ENCODE measurements around the gene GPNMB. TPM values are rescaled to one million over a fixed set of nuclear protein-coding genes. Genes with fewer than 3 reads are reported as not detected.
"Not testable (repeated sequence)": the region's sequence is repeated elsewhere in the genome, so short reads cannot be mapped to it uniquely, and the experiment has no call there.

Gene GPNMB
- polyA plus RNA-seq, 3 donors = 1.3 to 3.0 (median 1.5) TPM

DNA sequence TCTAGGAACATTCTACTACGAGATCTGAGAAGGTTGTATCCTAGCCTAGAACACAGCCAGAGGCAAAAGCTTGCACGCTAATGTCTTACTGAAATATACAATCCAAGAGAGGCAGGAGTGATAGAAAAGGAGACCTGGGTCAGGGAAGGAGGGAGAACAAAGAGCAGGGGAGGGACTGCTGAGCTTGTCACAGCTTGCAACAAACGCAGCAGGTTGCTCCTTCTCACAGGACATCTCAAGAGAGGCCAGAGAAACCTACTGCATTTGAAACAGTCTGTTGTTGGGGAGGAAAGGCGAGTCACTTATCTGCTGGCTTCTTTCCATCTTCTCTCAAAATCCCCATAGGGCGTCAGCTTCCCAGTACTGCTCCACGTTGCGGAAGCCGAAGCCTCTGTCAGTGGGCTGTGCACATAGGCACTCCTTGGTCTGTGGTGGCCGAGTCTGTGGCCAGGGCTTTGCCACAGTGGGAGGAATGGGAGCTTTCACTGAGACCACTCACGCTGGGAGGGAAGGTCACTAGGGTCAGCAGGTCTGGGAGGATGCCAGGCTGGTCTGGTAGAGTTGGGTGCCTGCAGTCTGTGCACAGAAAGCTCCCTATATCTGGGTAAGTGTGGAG lies 25.8 kb upstream of the GPNMB start:
- Histone ChIP-seq H3K9ac (ENCODE audit: insufficient read depth, low read length, poor library complexity, severe bottlenecking) (no peak overlapping the region), H3K79me2 (ENCODE audit: insufficient read depth, low read length) (no peaks in the 10 kb centered on the region), H2AFZ (ENCODE audit: insufficient read depth, low read depth, low read length, poor library complexity, severe bottlenecking) (no peak overlapping the region), H3K4me1 (ENCODE audit: control insufficient read depth in 1 of 2, insufficient read depth in 2 of 2, low read length in 2 of 2) (peaks cover 11% of the 10 kb centered on the region in 2 donors), H3K36me3 (replicated peaks in 1 of 2; ENCODE audit: control insufficient read depth in 1 of 2, insufficient read depth in 2 of 2, low read length in 2 of 2) (no peaks in the 10 kb centered on the region), H4K20me1 (ENCODE audit: insufficient read depth, low read length) (no peaks in the 10 kb centered on the region), H3K4me3 (replicated peaks in 1 of 3; ENCODE audit: low read depth in 2 of 3, low read length in 3 of 3) (no peak overlapping the region), H3K9me3 (replicated peaks in 1 of 2; ENCODE audit: control insufficient read depth in 1 of 2, insufficient read depth in 1 of 2, low read length in 2 of 2) (no peaks in the 10 kb centered on the region), H3K4me2 (replicated peaks; ENCODE audit: extremely low read depth, low read length, poor library complexity, severe bottlenecking) (no peak overlapping the region), H3K27me3 (ENCODE audit: control insufficient read depth in 2 of 2, insufficient read depth in 2 of 2, low read length in 2 of 2) (no peaks in the 10 kb centered on the region), H3K27ac (ENCODE audit: low read depth in 1 of 2, low read length in 2 of 2) (no peak overlapping the region)
- Mint-ChIP-seq H3K27me3 (ENCODE audit: low read depth in 3 of 3) (peaks cover 2 to 8% (median 6%) of the 10 kb centered on the region in 3 donors), H3K9me3 (no peaks in the 10 kb centered on the region), H3K4me3 (peak overlapping the region in 1 of 2 donors; percentile 32), H3K4me1 (peaks cover 12% of the 10 kb centered on the region), H3K36me3 (no peaks in the 10 kb centered on the region), H3K27ac (no peak overlapping the region)
- 87% methylated on average over 6 of the region's 10 CpGs for WGBS (ENCODE audit: insufficient coverage)
- TF ChIP-seq, protein P1, sequence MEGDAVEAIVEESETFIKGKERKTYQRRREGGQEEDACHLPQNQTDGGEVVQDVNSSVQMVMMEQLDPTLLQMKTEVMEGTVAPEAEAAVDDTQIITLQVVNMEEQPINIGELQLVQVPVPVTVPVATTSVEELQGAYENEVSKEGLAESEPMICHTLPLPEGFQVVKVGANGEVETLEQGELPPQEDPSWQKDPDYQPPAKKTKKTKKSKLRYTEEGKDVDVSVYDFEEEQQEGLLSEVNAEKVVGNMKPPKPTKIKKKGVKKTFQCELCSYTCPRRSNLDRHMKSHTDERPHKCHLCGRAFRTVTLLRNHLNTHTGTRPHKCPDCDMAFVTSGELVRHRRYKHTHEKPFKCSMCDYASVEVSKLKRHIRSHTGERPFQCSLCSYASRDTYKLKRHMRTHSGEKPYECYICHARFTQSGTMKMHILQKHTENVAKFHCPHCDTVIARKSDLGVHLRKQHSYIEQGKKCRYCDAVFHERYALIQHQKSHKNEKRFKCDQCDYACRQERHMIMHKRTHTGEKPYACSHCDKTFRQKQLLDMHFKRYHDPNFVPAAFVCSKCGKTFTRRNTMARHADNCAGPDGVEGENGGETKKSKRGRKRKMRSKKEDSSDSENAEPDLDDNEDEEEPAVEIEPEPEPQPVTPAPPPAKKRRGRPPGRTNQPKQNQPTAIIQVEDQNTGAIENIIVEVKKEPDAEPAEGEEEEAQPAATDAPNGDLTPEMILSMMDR (IDR thresholded peaks at IDR 0.05) = no peak
- no peak for DNase-seq
- intact Hi-C loops (cut with micrococcal nuclease) = no loop called here

DNA sequence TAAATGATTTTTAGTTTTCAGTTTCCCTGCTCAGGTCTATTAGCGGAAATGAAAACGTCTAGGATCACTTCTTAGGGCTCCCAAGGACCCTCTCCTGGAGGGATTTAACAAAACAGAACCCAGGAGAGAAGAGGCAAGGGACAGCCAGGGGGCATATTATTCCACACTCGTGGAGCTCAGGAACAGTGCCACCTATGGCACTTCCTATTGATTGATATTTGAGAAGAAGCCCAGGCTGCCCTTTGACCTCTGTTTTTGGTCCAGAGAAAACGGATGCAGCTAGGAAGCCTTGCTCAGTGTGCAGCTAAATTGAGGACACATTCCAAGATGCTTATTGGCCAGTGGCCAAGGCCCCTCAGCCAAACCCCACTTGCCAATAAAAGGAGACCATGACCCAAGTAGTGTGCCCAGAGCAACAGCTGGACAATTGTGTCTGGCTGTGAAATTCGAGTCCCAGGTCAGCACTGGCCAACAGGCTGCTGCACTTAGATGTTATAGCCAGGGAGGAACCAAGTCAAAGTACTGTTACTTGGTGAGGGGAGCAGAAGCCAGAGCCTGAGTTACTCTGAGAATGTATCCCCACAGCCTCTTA lies 24.0 kb upstream of the GPNMB start:
- H3K9me3 Mint-ChIP-seq = no peaks in the 10 kb centered on the region
- no peaks in the 10 kb centered on the region for H3K36me3 ChIP-seq (replicated peaks in 1 of 2; ENCODE audit: control insufficient read depth in 1 of 2, insufficient read depth in 2 of 2, low read length in 2 of 2)

DNA sequence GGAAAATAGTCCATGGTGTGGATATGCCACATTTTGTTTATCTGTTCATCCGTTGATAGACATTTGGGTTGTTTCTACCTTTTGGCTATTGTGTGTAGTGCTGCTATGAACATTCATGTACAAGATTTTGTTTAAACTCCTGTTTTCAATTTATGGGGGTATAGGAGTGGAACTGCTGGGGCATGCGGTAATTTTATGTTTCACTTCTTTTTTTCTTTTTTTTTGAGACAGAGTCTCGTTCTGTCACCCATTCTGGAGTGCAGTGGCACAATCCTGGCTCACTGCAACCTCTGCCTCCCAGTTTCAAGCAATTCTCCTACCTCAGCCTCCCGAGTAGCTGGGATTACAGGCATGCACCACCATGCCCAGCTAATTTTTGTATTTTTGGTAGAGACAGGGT lies 22.2 kb upstream of the GPNMB start:
- DNase-seq; H3K27ac ChIP-seq (ENCODE audit: low read depth in 1 of 2, low read length in 2 of 2); H3K4me1 ChIP-seq (ENCODE audit: control insufficient read depth in 1 of 2, insufficient read depth in 2 of 2, low read length in 2 of 2); H3K27me3 ChIP-seq (ENCODE audit: control insufficient read depth in 2 of 2, insufficient read depth in 2 of 2, low read length in 2 of 2); H2AFZ ChIP-seq (ENCODE audit: insufficient read depth, low read depth, low read length, poor library complexity, severe bottlenecking); H3K9me3 Mint-ChIP-seq; H3K9ac ChIP-seq (ENCODE audit: insufficient read depth, low read length, poor library complexity, severe bottlenecking); H3K79me2 ChIP-seq (ENCODE audit: insufficient read depth, low read length); H3K4me3 Mint-ChIP-seq; H3K4me3 ChIP-seq (replicated peaks in 1 of 3; ENCODE audit: low read depth in 2 of 3, low read length in 3 of 3); H3K27me3 Mint-ChIP-seq (ENCODE audit: low read depth in 3 of 3); H3K9me3 ChIP-seq (replicated peaks in 1 of 2; ENCODE audit: control insufficient read depth in 1 of 2, insufficient read depth in 1 of 2, low read length in 2 of 2); H4K20me1 ChIP-seq (ENCODE audit: insufficient read depth, low read length); intact Hi-C loops (cut with micrococcal nuclease); H3K36me3 Mint-ChIP-seq; H3K36me3 ChIP-seq (replicated peaks in 1 of 2; ENCODE audit: control insufficient read depth in 1 of 2, insufficient read depth in 2 of 2, low read length in 2 of 2); H3K4me1 Mint-ChIP-seq; H3K4me2 ChIP-seq (replicated peaks; ENCODE audit: extremely low read depth, low read length, poor library complexity, severe bottlenecking): not testable (repeated sequence)
- peak overlapping the region in 2 of 7 donors; percentile 38 to 50 for H3K27ac Mint-ChIP-seq
- no CpG with 5 or more reads among the region's 4 CpGs for WGBS (ENCODE audit: insufficient coverage)

More for the DNA sequence above, 24.0 kb upstream of the GPNMB start:
- no peak overlapping the region for H3K9ac ChIP-seq (ENCODE audit: insufficient read depth, low read length, poor library complexity, severe bottlenecking)
- Mint-ChIP-seq H3K27ac (no peak overlapping the region), H3K36me3 (no peaks in the 10 kb centered on the region), H3K4me3 (no peak overlapping the region), H3K4me1 (no peaks in the 10 kb centered on the region), H3K27me3 (ENCODE audit: low read depth in 3 of 3) (peaks cover 2 to 8% (median 6%) of the 10 kb centered on the region in 3 donors)
- no peak overlapping the region for H2AFZ ChIP-seq (ENCODE audit: insufficient read depth, low read depth, low read length, poor library complexity, severe bottlenecking)
- no peaks in the 10 kb centered on the region for H3K79me2 ChIP-seq (ENCODE audit: insufficient read depth, low read length)
- no peak overlapping the region for H3K27ac ChIP-seq (ENCODE audit: low read depth in 1 of 2, low read length in 2 of 2)
- WGBS (ENCODE audit: insufficient coverage) = 58% methylated on average over 4 of the region's 5 CpGs
- TF ChIP-seq, protein P1 (IDR thresholded peaks at IDR 0.05) = no peak
- intact Hi-C loops (cut with micrococcal nuclease) = no loop called here
- no peaks in the 10 kb centered on the region for H3K27me3 ChIP-seq (ENCODE audit: control insufficient read depth in 2 of 2, insufficient read depth in 2 of 2, low read length in 2 of 2)
- no peak overlapping the region for H3K4me2 ChIP-seq (replicated peaks; ENCODE audit: extremely low read depth, low read length, poor library complexity, severe bottlenecking)
- no peaks in the 10 kb centered on the region for H3K9me3 ChIP-seq (replicated peaks in 1 of 2; ENCODE audit: control insufficient read depth in 1 of 2, insufficient read depth in 1 of 2, low read length in 2 of 2)
- no peak overlapping the region for H3K4me3 ChIP-seq (replicated peaks in 1 of 3; ENCODE audit: low read depth in 2 of 3, low read length in 3 of 3)
- H3K4me1 ChIP-seq (ENCODE audit: control insufficient read depth in 1 of 2, insufficient read depth in 2 of 2, low read length in 2 of 2) = no peaks in the 10 kb centered on the region
- no peak for DNase-seq
- no peaks in the 10 kb centered on the region for H4K20me1 ChIP-seq (ENCODE audit: insufficient read depth, low read length)
